ENCODE measurements around the gene RASGEF1C. TPM values are rescaled to one million over a fixed set of nuclear protein-coding genes. Genes with fewer than 3 reads are reported as not detected.
A peak's percentile ranks its signal among the peaks of the same experiment; 100 is the strongest.

The RASGEF1C gene
- total RNA-seq (2014; rRNA removed; shearing (Covaris generic)): 0.39 TPM in 1 of 2 replicates, not detected in the other

- DNase-seq (ENCODE audit: low spot score): peak; percentile 62
Measured at GRCh38 chr5:180209137-180209581, at the start of gene RASGEF1C. Gene RASGEF1C, minus strand, starts transcription at chr5:180209211. Its CDS starts 71,159 bp downstream, at chr5:180138052.

GRCh38 chr5:180253036-180253824 lies 44.2 kb upstream of the RASGEF1C start:
- no peak for DNase-seq (ENCODE audit: low spot score)

- no peak for DNase-seq (ENCODE audit: low spot score)
Measured at GRCh38 chr5:180251887-180252286, 42.9 kb upstream of the RASGEF1C start.

- DNase-seq (ENCODE audit: low spot score): no peak
Measured at GRCh38 chr5:180251141-180251540, 42.1 kb upstream of the RASGEF1C start.

- DNase-seq (ENCODE audit: low spot score): no peak
Measured at GRCh38 chr5:180250329-180250728, 41.3 kb upstream of the RASGEF1C start.

- DNase-seq (ENCODE audit: low spot score): no peak
Measured at GRCh38 chr5:180241600-180241999, 32.6 kb upstream of the RASGEF1C start.

- DNase-seq (ENCODE audit: low spot score): no peak
Measured at GRCh38 chr5:180238631-180239030, 29.6 kb upstream of the RASGEF1C start.

- DNase-seq (ENCODE audit: low spot score): no peak
Measured at GRCh38 chr5:180235846-180236245, 26.8 kb upstream of the RASGEF1C start.

- no peak for DNase-seq (ENCODE audit: low spot score)
Measured at GRCh38 chr5:180235077-180235476, 26.1 kb upstream of the RASGEF1C start.

GRCh38 chr5:180234271-180234670 lies 25.3 kb upstream of the RASGEF1C start:
- no peak for DNase-seq (ENCODE audit: low spot score)

- DNase-seq (ENCODE audit: low spot score): no peak
Measured at GRCh38 chr5:180233729-180234128, 24.7 kb upstream of the RASGEF1C start.

GRCh38 chr5:180230017-180230416 lies 21.0 kb upstream of the RASGEF1C start:
- no peak for DNase-seq (ENCODE audit: low spot score)

GRCh38 chr5:180222056-180222455 lies 13.0 kb upstream of the RASGEF1C start:
- DNase-seq (ENCODE audit: low spot score): no peak

GRCh38 chr5:180217797-180218196 lies 8.8 kb upstream of the RASGEF1C start:
- DNase-seq (ENCODE audit: low spot score): no peak

- no peak for DNase-seq (ENCODE audit: low spot score)
Measured at GRCh38 chr5:180216646-180217171, 7.7 kb upstream of the RASGEF1C start.

GRCh38 chr5:180215783-180216630 lies 7.0 kb upstream of the RASGEF1C start:
- no peak for DNase-seq (ENCODE audit: low spot score)

- DNase-seq (ENCODE audit: low spot score): no peak
Measured at GRCh38 chr5:180214870-180215770, 6.1 kb upstream of the RASGEF1C start.

- DNase-seq (ENCODE audit: low spot score): no peak
Measured at GRCh38 chr5:180213657-180214207, 4.7 kb upstream of the RASGEF1C start.

- DNase-seq (ENCODE audit: low spot score): no peak
Measured at GRCh38 chr5:180213256-180213600, 4.2 kb upstream of the RASGEF1C start.

- no peak for DNase-seq (ENCODE audit: low spot score)
Measured at GRCh38 chr5:180212363-180213255, 3.6 kb upstream of the RASGEF1C start.
